ENCODE results near the gene KIZ.

DNA sequence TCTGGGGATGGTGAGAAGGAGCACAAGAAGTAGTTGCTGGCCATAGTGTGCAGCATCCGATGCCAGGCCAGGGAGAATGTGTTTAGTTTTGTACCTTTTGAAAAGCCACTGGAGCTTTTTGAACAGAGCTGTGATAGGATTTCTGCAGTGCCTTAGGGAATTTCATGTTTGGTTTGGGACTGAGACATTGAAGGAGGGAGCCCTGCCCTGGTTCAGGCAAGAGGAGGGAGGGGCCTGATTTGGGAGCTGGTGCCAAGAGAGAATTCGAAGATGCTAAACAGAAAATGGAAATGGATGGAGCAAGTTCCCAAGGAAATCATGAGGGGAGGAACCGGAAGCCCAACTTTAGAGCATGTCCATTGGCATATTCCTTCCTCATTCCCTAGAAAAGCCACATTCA lies 80.7 kb downstream of the KIZ start:
- TF ChIP-seq CTCF (IDR thresholded peaks at IDR 0.05) (no peak), POLR2A (IDR thresholded peaks at IDR 0.05) (no peak)
